GM18519 (cell line): ENCODE results near the gene SLC26A6.

Experiments used
- ATAC-seq: cut with Tn5 transposase; IDR thresholded peaks from one replicate; pipeline ENCODE4 v1.9.1; 2021; ENCODE audit warnings: mild to moderate bottlenecking, moderate library complexity; ENCODE audit not compliant: unreplicated experiment, low FRiP score

SLC26A6 gene

GRCh38 chr3:48634661-48635221 lies 520 bp downstream of the SLC26A6 start:
- no peak for ATAC-seq

GRCh38 chr3:48633743-48634142 lies 1.5 kb downstream of the SLC26A6 start:
- no peak for ATAC-seq

GRCh38 chr3:48633256-48633655 lies 2.0 kb downstream of the SLC26A6 start:
- ATAC-seq = no peak

GRCh38 chr3:48631516-48632448 lies 3.5 kb downstream of the SLC26A6 start:
- no peak for ATAC-seq

GRCh38 chr3:48630833-48631232 lies 4.4 kb downstream of the SLC26A6 start:
- ATAC-seq = no peak

GRCh38 chr3:48630407-48630806 lies 4.9 kb downstream of the SLC26A6 start:
- no peak for ATAC-seq

GRCh38 chr3:48629894-48630293 lies 5.4 kb downstream of the SLC26A6 start:
- ATAC-seq = no peak

GRCh38 chr3:48628277-48629017 lies 6.8 kb downstream of the SLC26A6 start:
- no peak for ATAC-seq

- no peak for ATAC-seq
Observed at GRCh38 chr3:48625600-48625999, 9.7 kb downstream of the SLC26A6 start.

GRCh38 chr3:48624767-48625166 lies 10.5 kb downstream of the SLC26A6 start:
- ATAC-seq = no peak

GRCh38 chr3:48623851-48624547 lies 11.3 kb downstream of the SLC26A6 start:
- ATAC-seq = no peak

- ATAC-seq = no peak
Observed at GRCh38 chr3:48621461-48621869, 13.8 kb downstream of the SLC26A6 start, which contains the start of gene TMEM89. Gene TMEM89, minus strand, starts transcription at chr3:48621769. Its CDS starts 13 bp downstream, at chr3:48621756.

GRCh38 chr3:48619541-48620524 lies 15.4 kb downstream of the SLC26A6 start:
- no peak for ATAC-seq

GRCh38 chr3:48617559-48617958 lies 17.7 kb downstream of the SLC26A6 start:
- ATAC-seq = no peak

- no peak for ATAC-seq
Observed at GRCh38 chr3:48614044-48614443, 21.2 kb downstream of the SLC26A6 start.

- ATAC-seq = no peak
Observed at GRCh38 chr3:48612309-48612708, 23.0 kb downstream of the SLC26A6 start.

GRCh38 chr3:48609088-48610005 lies 25.9 kb downstream of the SLC26A6 start, which contains the start of gene UQCRC1:
Gene UQCRC1, minus strand, starts transcription at chr3:48609646. Its CDS starts 26 bp downstream, at chr3:48609620.
- peak; percentile 87 for ATAC-seq

GRCh38 chr3:48607519-48607918 lies 27.7 kb downstream of the SLC26A6 start:
- no peak for ATAC-seq
